CD14-positive monocyte (primary cell): Measurements from ENCODE around the gene AP1M2. TPM values are rescaled to one million over a fixed set of nuclear protein-coding genes. Genes with fewer than 3 reads are reported as not detected.

ENCODE experiments used
- DNase-seq, 3 donors: peaks; one replicate each; pipeline ENCODE4 v3.0.0-alpha.2; 2011 to 2022
- H2AFZ ChIP-seq: 2 replicates; pipeline ENCODE4 v1.6.0; 2012; ENCODE audit warnings: mild to moderate bottlenecking, low read depth, low read length, inconsistent platforms; ENCODE audit not compliant: insufficient read depth, poor library complexity, severe bottlenecking
- H3K27ac ChIP-seq, 2 donors: 1 replicate in 1 of 2; 2 replicates in 1 of 2; pipeline ENCODE4 v1.5.1; 2012 to 2013; ENCODE audit warnings: low read length in 2 of 2, control low read depth in 1 of 2, inconsistent platforms in 1 of 2, low read depth in 1 of 2, mild to moderate bottlenecking in 1 of 2
- H3K27me3 ChIP-seq, 2 donors: one replicate each; pipeline versions ENCODE4 v1.6.0 to v1.6.1; 2011 to 2013; ENCODE audit warnings: low read length in 2 of 2; ENCODE audit not compliant: control insufficient read depth in 2 of 2, insufficient read depth in 2 of 2
- H3K36me3 ChIP-seq, 2 donors: replicated peaks in 1 of 2; 1 replicate in 1 of 2; 2 replicates in 1 of 2; pipeline versions ENCODE4 v1.5.1 to v1.6.1; 2012 to 2013; ENCODE audit warnings: low read length in 2 of 2, control low read depth in 1 of 2, inconsistent platforms in 1 of 2, mild to moderate bottlenecking in 1 of 2; ENCODE audit not compliant: insufficient read depth in 2 of 2, control insufficient read depth in 1 of 2
- H3K4me1 ChIP-seq, 2 donors: 1 replicate in 1 of 2; 2 replicates in 1 of 2; pipeline versions ENCODE4 v1.5.1 to v1.6.1; 2012 to 2013; ENCODE audit warnings: low read length in 2 of 2, control low read depth in 1 of 2, inconsistent platforms in 1 of 2, mild to moderate bottlenecking in 1 of 2, moderate library complexity in 1 of 2; ENCODE audit not compliant: insufficient read depth in 2 of 2, control insufficient read depth in 1 of 2
- H3K4me2 ChIP-seq: replicated peaks from 2 replicates; pipeline ENCODE3; 2012; ENCODE audit warnings: low read length, moderate library complexity, mild to moderate bottlenecking; ENCODE audit not compliant: poor library complexity, severe bottlenecking; ENCODE audit errors: extremely low read depth
- H3K4me3 ChIP-seq, 3 experiments: fragments of 200-600 bp in 1 of 3; sonication (generic) in 1 of 3; replicated peaks in 1 of 3; 1 replicate in 2 of 3; 2 replicates in 1 of 3; pipeline ENCODE4 v1.5.1; 2011 to 2013; ENCODE audit warnings: low read length in 3 of 3, mild to moderate bottlenecking in 3 of 3, control low read depth in 2 of 3, low read depth in 2 of 3, inconsistent platforms in 1 of 3, moderate library complexity in 1 of 3
- H3K79me2 ChIP-seq: 2 replicates; pipeline ENCODE4 v1.6.0; 2012; ENCODE audit warnings: mild to moderate bottlenecking, control low read depth, inconsistent platforms, low read length, moderate library complexity; ENCODE audit not compliant: insufficient read depth
- H3K9ac ChIP-seq: 2 replicates; pipeline ENCODE4 v1.6.0; 2017; ENCODE audit warnings: low read length, mild to moderate bottlenecking; ENCODE audit not compliant: insufficient read depth, poor library complexity, severe bottlenecking
- H3K9me3 ChIP-seq, 2 donors: replicated peaks in 1 of 2; 1 replicate in 1 of 2; 2 replicates in 1 of 2; pipeline versions ENCODE4 v1.5.1 to v1.6.1; 2012 to 2013; ENCODE audit warnings: low read length in 2 of 2, control low read depth in 1 of 2; ENCODE audit not compliant: control insufficient read depth in 1 of 2, insufficient read depth in 1 of 2
- H4K20me1 ChIP-seq: 2 replicates; pipeline ENCODE4 v1.6.0; 2012; ENCODE audit warnings: mild to moderate bottlenecking, low read length, control low read depth, moderate library complexity; ENCODE audit not compliant: insufficient read depth
- H3K27ac Mint-ChIP-seq, 7 donors: one replicate each; pipeline ENCODE4 v1.8.0; 2020; ENCODE audit warnings: mild to moderate bottlenecking in 7 of 7, mixed read lengths in 7 of 7, moderate library complexity in 6 of 7, inconsistent platforms in 2 of 7
- H3K27me3 Mint-ChIP-seq, 3 donors: one replicate each; pipeline ENCODE4 v1.8.0; 2021 to 2022; ENCODE audit warnings: low read depth in 3 of 3, mild to moderate bottlenecking in 3 of 3, mixed read lengths in 3 of 3, moderate library complexity in 3 of 3, inconsistent platforms in 1 of 3
- H3K36me3 Mint-ChIP-seq, 2 donors: one replicate each; pipeline ENCODE4 v1.8.0; 2020; ENCODE audit warnings: mixed read lengths in 2 of 2, inconsistent platforms in 1 of 2, mild to moderate bottlenecking in 1 of 2
- H3K4me1 Mint-ChIP-seq: one replicate; pipeline ENCODE4 v1.8.0; 2020; ENCODE audit warnings: mild to moderate bottlenecking, mixed read lengths
- H3K4me3 Mint-ChIP-seq, 2 donors: one replicate each; pipeline ENCODE4 v1.8.0; 2020; ENCODE audit warnings: mild to moderate bottlenecking in 2 of 2, mixed read lengths in 2 of 2, moderate library complexity in 1 of 2
- H3K9me3 Mint-ChIP-seq, 7 donors: one replicate each; pipeline ENCODE4 v1.8.0; 2020 to 2022; ENCODE audit warnings: mixed read lengths in 7 of 7, mild to moderate bottlenecking in 6 of 7, moderate library complexity in 6 of 7, inconsistent platforms in 2 of 7
- WGBS: methylation state at CpG from one replicate; pipeline ENCODE4 v1.1.5; 2013; ENCODE audit warnings: missing lambda C conversion rate; ENCODE audit not compliant: insufficient coverage; 5-methylcytosine and 5-hydroxymethylcytosine counted together
- intact Hi-C, 2 donors: fragments of 100-400 bp; cut with micrococcal nuclease; formaldehyde crosslinking; loops; one replicate each; pipeline versions ENCODE4 v1.15.0 to v1.15.1; 2023
- polyA plus RNA-seq, 3 donors: library from polyadenylated mRNA; depleted of rRNA in 1 of 3; unstranded in 2 of 3; stranded (reverse) in 1 of 3; fragments of 300-500 nt in 2 of 3; fragments of >200 nt in 1 of 3; fragmentation: Illumina TruSeq in 2 of 3; gene quantifications; 1 replicate in 2 of 3; 2 replicates in 1 of 3; pipeline ENCODE4 v1.2.3, GENCODE V29; 2012 to 2021
- TF ChIP-seq, protein P1 (sequence below): fragments of 200-600 bp; IDR thresholded peaks from one replicate; pipeline ENCODE4 v1.8.0; 2022; ENCODE audit warnings: antibody characterized with exemption, mild to moderate bottlenecking

The AP1M2 gene
- polyA plus RNA-seq, 3 donors: 0.36 TPM; not detected in 2

DNA sequence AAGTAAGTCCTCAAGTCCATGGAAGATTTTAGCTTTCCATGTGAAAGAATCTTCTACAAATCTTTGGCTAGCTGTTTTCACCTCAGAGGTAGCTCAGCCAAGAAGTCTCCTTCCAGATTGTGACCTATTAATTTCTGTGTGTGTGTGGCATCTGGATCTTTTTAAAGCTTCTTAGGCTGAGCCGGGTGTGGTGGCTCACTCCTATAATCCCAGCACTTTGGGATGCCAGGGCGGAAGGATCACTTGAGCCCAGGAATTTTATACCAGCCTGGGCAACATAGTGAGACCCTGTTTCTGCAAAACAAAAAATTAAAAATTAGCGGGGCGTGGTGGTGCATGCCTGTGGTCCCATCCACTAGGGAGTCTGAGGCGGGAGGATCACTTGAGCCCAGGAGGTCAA, 24.8 kb upstream of the AP1M2 start:
- intact Hi-C loops: no loop called here
- Histone ChIP-seq H3K27ac (no peak overlapping the region), H3K4me1 (peaks cover 10 to 18% of the 10 kb centered on the region in 2 donors), H3K4me2 (no peak overlapping the region), H3K4me3 (no peak overlapping the region), H4K20me1 (peaks cover 64% of the 10 kb centered on the region), H3K9me3 (no peaks in the 10 kb centered on the region), H3K36me3 (no peaks in the 10 kb centered on the region), H3K27me3 (no peaks in the 10 kb centered on the region), H3K9ac (no peak overlapping the region), H2AFZ (no peak overlapping the region), H3K79me2 (no peaks in the 10 kb centered on the region)
- Mint-ChIP-seq H3K4me1 (peaks cover 22% of the 10 kb centered on the region), H3K27me3 (peaks cover 0 to 3% (median 3%) of the 10 kb centered on the region in 3 donors), H3K36me3 (peaks cover 7 to 13% of the 10 kb centered on the region in 2 donors), H3K27ac (no peak overlapping the region), H3K9me3 (peaks cover 0 to 1% (median 0%) of the 10 kb centered on the region in 7 donors), H3K4me3 (no peak overlapping the region)
- TF ChIP-seq, protein P1, sequence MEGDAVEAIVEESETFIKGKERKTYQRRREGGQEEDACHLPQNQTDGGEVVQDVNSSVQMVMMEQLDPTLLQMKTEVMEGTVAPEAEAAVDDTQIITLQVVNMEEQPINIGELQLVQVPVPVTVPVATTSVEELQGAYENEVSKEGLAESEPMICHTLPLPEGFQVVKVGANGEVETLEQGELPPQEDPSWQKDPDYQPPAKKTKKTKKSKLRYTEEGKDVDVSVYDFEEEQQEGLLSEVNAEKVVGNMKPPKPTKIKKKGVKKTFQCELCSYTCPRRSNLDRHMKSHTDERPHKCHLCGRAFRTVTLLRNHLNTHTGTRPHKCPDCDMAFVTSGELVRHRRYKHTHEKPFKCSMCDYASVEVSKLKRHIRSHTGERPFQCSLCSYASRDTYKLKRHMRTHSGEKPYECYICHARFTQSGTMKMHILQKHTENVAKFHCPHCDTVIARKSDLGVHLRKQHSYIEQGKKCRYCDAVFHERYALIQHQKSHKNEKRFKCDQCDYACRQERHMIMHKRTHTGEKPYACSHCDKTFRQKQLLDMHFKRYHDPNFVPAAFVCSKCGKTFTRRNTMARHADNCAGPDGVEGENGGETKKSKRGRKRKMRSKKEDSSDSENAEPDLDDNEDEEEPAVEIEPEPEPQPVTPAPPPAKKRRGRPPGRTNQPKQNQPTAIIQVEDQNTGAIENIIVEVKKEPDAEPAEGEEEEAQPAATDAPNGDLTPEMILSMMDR: no peak
- WGBS: 100% methylated on average over 4 of the region's 5 CpGs
- DNase-seq: no peak

GRCh38 chr19:10604460-10604980, 17.4 kb upstream of the AP1M2 start:
- peaks cover 29 to 33% of the 10 kb centered on the region in 2 donors for H3K4me1 ChIP-seq
- intact Hi-C loops: loop anchor here in 1 of 2 donors (5.0 kb wide), 1 partner anchor 33 kb away; no protein-coding TSS in a partner anchor
- H3K79me2 ChIP-seq: peaks cover 13% of the 10 kb centered on the region
- peak overlapping the region; percentile 89 to 92 for H3K4me3 Mint-ChIP-seq
- H3K27me3 ChIP-seq: no peaks in the 10 kb centered on the region
- peak overlapping the region; percentile 22 to 92 (median 92) for H3K4me3 ChIP-seq
- H2AFZ ChIP-seq: peak overlapping the region; percentile 41
- H3K4me2 ChIP-seq: peak overlapping the region; percentile 97
- TF ChIP-seq, protein P1: no peak
- no peaks in the 10 kb centered on the region for H3K36me3 ChIP-seq
- peak overlapping the region; percentile 75 to 79 for H3K27ac ChIP-seq
- peak in 2 of 3 donors; percentile 21 to 39 for DNase-seq
- peak overlapping the region; percentile 42 for H3K9ac ChIP-seq
- no peaks in the 10 kb centered on the region for H3K9me3 ChIP-seq
- 17% methylated on average over 5 of the region's 9 CpGs for WGBS
- no peaks in the 10 kb centered on the region for H3K36me3 Mint-ChIP-seq
- H3K9me3 Mint-ChIP-seq: peaks cover 0 to 3% (median 0%) of the 10 kb centered on the region in 7 donors
- H3K27me3 Mint-ChIP-seq: peaks cover 0 to 9% (median 3%) of the 10 kb centered on the region in 3 donors
- H3K4me1 Mint-ChIP-seq: peaks cover 25% of the 10 kb centered on the region
- peak overlapping the region; percentile 87 to 95 (median 92) for H3K27ac Mint-ChIP-seq
- peaks cover 31% of the 10 kb centered on the region for H4K20me1 ChIP-seq
